Measurements from ENCODE around the gene PTTG1IP.

PTTG1IP gene

DNA sequence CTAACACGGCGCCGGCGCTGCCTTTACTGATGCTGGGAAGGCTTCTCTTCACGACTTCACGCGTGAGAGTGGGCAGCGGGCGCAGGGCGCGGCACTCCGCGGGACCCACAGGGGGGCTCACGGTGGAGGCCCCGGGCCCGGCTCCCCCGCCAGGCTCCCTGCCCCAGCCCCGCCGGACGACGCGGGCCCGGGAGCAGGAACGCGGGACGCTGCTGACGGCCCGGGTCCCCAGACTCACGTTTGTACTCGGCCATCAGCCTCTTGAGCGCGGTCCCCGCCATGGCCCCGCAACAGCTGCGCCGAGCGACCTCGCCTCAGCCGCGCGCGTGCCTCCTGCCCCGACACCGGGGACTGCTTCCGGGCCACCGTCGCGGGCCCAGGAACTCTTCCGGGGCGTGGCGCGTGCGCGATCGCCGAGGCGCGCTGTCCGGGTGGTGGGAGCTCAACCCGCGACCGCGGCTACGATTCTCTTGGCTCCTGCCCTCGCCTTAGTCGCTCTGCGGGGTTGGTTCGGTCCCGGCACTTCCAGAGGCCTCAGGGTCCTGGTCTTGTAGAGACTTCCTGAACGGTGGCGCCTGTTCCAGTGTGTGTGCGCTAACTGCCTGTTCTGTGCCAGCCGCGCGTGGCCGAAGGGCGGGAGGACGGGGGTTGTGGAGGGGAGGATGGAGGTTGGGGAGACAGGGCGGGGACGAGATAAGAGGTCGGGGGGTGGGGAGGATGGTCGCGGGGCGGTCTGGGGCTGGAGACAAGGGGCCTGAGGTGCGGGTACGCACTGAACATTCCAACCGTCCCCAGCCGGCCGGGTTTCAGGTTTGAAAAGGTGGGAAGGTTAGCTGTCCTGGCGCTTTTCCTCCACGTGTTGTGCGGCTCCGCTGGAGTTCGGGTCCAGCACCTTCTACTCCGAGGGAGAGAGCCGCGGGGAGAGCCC lies 71.8 kb downstream of the PTTG1IP start, which contains the start of gene UBE2G2:
UBE2G2 (minus strand) TSS at position 353 of the 928 bp plus-strand sequence; CDS start at position 281, 72 bp downstream.
- TF ChIP-seq, protein P1, sequence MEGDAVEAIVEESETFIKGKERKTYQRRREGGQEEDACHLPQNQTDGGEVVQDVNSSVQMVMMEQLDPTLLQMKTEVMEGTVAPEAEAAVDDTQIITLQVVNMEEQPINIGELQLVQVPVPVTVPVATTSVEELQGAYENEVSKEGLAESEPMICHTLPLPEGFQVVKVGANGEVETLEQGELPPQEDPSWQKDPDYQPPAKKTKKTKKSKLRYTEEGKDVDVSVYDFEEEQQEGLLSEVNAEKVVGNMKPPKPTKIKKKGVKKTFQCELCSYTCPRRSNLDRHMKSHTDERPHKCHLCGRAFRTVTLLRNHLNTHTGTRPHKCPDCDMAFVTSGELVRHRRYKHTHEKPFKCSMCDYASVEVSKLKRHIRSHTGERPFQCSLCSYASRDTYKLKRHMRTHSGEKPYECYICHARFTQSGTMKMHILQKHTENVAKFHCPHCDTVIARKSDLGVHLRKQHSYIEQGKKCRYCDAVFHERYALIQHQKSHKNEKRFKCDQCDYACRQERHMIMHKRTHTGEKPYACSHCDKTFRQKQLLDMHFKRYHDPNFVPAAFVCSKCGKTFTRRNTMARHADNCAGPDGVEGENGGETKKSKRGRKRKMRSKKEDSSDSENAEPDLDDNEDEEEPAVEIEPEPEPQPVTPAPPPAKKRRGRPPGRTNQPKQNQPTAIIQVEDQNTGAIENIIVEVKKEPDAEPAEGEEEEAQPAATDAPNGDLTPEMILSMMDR (IDR thresholded peaks at IDR 0.05; ENCODE audit: borderline replicate concordance, insufficient read depth, low read depth, low read length), result no peak
- H3K4me3 ChIP-seq (ENCODE audit: low read depth, low read length), result peak within 1 kb of the TSS; percentile 93

DNA sequence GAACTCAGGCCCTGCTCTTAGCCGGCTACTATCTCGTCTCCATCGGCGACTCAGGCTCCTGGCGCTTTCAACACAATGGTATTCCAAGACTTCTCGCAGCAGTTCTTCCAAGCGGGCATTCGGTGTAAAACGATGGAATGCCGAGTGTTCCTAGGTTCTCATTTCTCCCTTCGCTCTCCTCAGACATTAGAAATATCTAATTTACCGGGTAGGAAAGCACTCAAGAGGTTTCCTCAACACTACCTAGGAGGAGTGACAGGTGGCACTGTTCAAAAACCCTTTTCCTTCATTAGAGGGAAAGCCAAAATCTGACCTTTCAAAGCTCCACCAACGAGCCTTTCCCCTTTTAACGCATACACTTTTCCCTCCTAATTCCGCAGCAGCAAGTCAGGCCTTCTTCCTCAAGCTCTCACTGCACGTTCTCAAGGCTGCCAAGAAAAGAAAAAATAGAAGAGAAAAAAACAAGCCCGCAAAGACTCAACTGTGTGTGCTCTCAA lies 72.5 kb downstream of the PTTG1IP start:
- TF ChIP-seq, protein P1 (IDR thresholded peaks at IDR 0.05; ENCODE audit: borderline replicate concordance, insufficient read depth, low read depth, low read length), result peak; percentile 34; the same call in 1 of the 2 replicates

DNA sequence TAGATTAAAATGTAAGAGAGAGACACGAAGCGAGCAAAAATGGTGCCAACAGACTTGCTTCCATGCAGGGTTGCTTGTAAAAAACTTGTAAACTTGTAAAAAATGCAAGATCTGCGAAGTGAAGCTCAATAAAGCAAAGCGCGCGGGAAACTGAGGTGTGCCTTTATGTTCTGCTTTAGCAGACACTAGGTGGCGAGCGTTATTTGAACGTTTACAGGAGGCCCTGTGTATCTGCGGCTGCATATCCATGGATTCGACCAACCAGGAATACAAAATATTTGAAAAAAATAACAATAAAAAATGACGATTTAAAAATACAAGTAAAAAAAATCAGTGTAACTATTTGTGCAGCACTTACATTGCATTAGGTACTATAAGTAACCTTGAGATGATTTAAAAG lies 73.4 kb downstream of the PTTG1IP start:
- TF ChIP-seq, protein P1 (IDR thresholded peaks at IDR 0.05; ENCODE audit: borderline replicate concordance, insufficient read depth, low read depth, low read length), result no peak
- peak overlapping the region; percentile 93 for H3K4me3 ChIP-seq (ENCODE audit: low read depth, low read length)

More for the DNA sequence above, 72.5 kb downstream of the PTTG1IP start:
- H3K4me3 ChIP-seq (ENCODE audit: low read depth, low read length), result peak overlapping the region; percentile 93

DNA sequence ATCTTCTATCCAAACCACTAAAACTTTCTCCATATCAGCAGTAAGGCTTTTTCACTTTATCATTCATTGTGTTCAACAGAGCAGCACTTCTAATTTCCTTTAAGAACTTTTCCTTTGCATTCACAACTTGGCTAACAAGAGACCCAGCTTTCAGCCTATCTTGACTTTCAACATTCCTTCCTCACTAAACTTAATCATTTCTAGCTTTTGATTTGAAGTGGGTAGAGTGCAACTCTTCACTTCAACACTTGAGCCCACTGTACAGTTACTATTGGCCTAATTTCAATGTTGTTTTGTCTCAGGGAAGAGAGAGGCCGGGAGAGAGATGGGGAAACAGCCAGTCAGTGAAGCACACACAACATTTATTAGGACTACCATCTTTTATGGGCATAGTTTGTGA lies 73.8 kb downstream of the PTTG1IP start:
- no peak overlapping the region for H3K4me3 ChIP-seq (ENCODE audit: low read depth, low read length)
- TF ChIP-seq, protein P1 (IDR thresholded peaks at IDR 0.05; ENCODE audit: borderline replicate concordance, insufficient read depth, low read depth, low read length), result no peak
